Urinary bladder (tissue), 4 donors: ENCODE measurements around the gene EPHA2. TPM values are rescaled to one million over a fixed set of nuclear protein-coding genes. Genes with fewer than 3 reads are reported as not detected.

Experiments
- DNase-seq: peaks from one replicate; pipeline ENCODE4 v3.0.0-alpha.2; 2015; ENCODE audit errors: extremely low spot score
- H3K27ac ChIP-seq: one replicate; pipeline ENCODE4 v1.5.1; 2013; ENCODE audit warnings: low read depth, mild to moderate bottlenecking, moderate library complexity
- H3K36me3 ChIP-seq: one replicate; pipeline ENCODE4 v1.6.1; 2013; ENCODE audit warnings: mild to moderate bottlenecking, moderate library complexity; ENCODE audit not compliant: insufficient read depth
- H3K4me1 ChIP-seq: one replicate; pipeline ENCODE4 v1.6.1; 2013; ENCODE audit warnings: mild to moderate bottlenecking, moderate library complexity; ENCODE audit not compliant: insufficient read depth
- H3K4me3 ChIP-seq: one replicate; pipeline ENCODE4 v1.5.1; 2013; ENCODE audit warnings: low read depth, low read length
- WGBS: extraction: QIAGEN DNeasy Blood & Tissue Kit; methylation state at CpG from one replicate; pipeline ENCODE4 v1.1.7; 2013; 5-methylcytosine and 5-hydroxymethylcytosine counted together
- polyA plus RNA-seq: library from polyadenylated mRNA; stranded (reverse); fragments of 200-250 nt; gene quantifications from one replicate; pipeline ENCODE4 v1.2.3, GENCODE V29; 2013
- total RNA-seq: library from RNA; depleted of rRNA; stranded (reverse); fragments of >200 nt; gene quantifications from one replicate; pipeline ENCODE4 v1.2.3, GENCODE V29; 2014
- donor health status: healthy with polysubstance abuse.
- donor health status: healthy.

The EPHA2 gene
- total and polyA plus RNA-seq, 2 donors = 11.3 to 16.2 TPM

DNA sequence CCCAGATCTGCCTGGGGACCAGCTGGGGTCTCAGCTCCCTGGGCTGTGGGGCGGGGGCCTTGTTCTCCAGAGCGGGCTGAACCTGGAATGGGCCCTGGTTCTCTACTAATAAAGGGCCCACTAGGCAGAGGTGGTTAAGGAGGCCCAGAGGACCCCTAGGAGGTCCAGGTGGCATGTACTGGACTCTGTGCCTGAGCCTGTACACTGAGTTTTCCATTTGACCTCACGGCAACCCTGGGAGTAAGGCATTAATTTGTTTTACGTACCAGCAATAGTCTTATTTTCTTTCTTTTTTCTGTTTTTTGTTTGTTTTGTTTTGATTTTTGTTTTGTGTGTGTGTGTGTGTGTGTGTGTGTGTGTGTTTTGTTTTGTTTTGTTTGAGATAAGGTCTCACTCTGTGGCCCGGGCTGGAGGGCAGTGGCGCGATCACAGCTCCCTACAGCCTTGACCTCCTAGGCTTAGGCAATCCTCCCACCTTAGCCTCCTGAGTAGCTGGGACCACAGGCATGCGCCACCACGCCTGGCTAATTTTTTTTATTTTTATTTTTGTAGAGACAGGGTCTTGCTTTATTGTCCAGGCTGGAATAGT, 62.9 kb downstream of the EPHA2 start:
- Histone ChIP-seq H3K27ac (no peak overlapping the region), H3K4me1 (no peaks in the 10 kb centered on the region), H3K4me3 (no peak overlapping the region), H3K36me3 (no peaks in the 10 kb centered on the region)
- DNase-seq = no peak
- WGBS = 91% methylated on average over 9 of the region's 9 CpGs

DNA sequence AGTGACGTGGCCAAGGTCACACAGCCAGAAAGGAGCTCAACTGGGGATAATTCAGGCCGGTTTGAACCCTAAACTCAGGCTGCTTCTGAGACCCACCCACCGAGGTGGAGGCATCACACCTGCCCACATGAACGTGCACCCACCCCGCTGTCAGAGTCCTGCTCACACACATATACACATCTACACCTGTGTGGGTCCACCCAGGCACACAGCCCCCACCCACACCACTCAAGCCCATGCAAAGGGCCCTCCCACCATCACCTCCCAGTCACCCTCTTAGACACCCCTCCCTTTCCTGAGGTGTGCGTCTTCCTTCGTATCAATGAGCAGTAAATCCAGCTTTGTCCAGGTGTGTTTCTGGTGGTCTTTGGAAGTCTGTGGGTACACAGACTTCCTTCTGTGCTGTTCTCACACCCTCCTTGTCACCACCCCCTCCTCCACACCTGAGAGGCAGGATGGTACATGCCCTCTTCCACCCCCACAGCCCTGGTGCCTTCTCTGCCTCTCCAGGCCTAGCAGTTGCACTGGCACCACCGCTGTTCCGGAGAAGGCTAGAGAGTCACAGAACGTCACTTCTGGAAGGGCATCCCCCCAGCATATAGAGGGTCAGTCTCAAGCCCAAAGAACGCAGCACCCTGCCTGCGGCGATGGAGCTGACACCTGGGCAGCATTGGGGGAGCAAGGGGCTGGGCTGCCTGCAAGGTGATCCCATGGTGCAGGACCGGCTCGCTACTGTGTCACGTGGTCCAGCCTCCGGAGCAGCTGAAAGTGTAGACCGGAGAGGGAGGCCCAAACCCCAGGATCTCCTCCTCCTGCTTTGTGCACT, 63.6 kb downstream of the EPHA2 start:
- Histone ChIP-seq H3K36me3 (no peaks in the 10 kb centered on the region), H3K27ac (no peak overlapping the region), H3K4me1 (no peaks in the 10 kb centered on the region), H3K4me3 (no peak overlapping the region)
- 84% methylated on average over 18 of the region's 18 CpGs for WGBS
- DNase-seq = no peak

DNA sequence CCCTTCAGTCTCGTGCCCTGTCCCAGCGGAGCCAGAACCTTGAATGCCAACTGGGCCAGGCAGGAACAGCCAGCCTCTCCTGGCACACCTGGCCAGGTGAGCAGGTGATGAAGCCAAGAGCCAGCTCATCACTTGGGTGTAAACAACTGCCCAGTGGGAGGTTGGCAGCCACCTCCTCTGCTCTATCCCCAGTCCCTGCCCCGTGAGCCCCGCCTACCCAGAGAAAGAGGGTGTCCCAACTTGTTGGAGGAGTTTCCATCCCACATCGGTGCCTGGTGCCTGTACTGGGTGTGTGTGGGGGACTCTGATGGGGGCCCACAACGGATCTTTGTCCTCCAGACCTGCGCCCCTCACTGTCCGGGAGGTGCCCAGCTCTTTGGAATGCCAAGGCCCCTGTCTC, 64.6 kb downstream of the EPHA2 start:
- no peaks in the 10 kb centered on the region for H3K4me1 ChIP-seq
- 86% methylated on average over 8 of the region's 8 CpGs for WGBS
- no peaks in the 10 kb centered on the region for H3K36me3 ChIP-seq
- H3K4me3 ChIP-seq = no peak overlapping the region
- no peak overlapping the region for H3K27ac ChIP-seq
- DNase-seq = no peak

DNA sequence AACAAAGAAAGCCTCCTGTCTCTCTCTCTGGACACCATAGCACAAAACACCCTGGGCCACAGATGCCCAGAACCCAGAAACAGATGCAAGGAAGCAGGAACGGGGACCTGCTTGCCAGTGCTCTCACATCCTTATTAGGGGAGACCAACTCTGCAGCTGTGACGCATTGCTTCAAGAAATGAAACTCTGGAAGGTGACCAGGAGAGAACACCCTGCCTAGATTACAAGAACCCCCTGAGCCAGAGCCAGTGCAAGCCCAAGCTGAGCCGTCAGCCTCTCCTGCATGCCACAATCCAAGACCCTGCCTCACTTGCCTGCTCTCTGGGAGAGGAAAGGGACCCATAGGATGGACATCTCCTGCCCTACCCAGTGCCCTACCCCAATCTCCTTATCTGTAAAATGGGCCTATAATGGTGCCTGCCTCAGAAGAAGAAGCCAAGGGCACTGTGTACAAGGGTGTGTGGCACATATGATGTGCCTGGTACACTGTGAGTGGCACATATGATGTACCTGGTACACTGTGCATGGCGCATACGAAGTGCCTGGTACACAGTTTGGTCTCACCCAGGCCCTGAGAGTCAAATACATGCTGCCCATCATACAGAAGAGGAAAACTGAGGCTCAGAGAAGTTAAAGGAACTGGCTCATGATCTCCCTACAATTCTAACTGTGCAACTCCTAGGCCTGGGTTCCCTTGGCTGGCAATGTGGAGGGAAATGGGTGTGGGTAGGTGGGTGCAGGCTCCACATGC, 65.6 kb downstream of the EPHA2 start:
- WGBS = 72% methylated on average over 5 of the region's 5 CpGs
- H3K36me3 ChIP-seq = no peaks in the 10 kb centered on the region

DNA sequence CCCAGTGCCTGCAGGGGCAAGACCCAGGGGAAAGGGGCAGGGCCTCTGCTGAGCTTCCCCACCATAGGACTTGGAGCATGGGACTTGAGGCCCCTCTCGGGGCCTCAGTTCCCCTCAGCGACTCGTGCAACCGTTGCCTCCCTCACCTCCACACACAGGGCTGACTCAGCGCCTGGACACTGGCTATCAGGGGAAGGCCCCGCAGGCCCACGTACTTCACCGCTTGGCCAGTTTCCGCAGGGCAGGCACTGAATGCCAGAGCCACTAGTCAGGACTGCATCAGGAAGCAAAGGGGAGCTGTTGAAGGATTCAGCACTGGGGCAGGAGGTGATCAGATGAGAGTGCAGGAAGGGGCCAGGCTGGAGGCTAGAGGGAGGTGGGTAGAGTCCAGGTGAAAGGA, 66.9 kb downstream of the EPHA2 start:
- no peak for DNase-seq
- Histone ChIP-seq H3K4me3 (no peak overlapping the region), H3K27ac (no peak overlapping the region), H3K36me3 (no peaks in the 10 kb centered on the region), H3K4me1 (no peaks in the 10 kb centered on the region)
- WGBS = 79% methylated on average over 9 of the region's 9 CpGs

More for the DNA sequence above, 65.6 kb downstream of the EPHA2 start:
- Histone ChIP-seq H3K27ac (no peak overlapping the region), H3K4me3 (no peak overlapping the region), H3K4me1 (no peaks in the 10 kb centered on the region)
- DNase-seq = no peak

DNA sequence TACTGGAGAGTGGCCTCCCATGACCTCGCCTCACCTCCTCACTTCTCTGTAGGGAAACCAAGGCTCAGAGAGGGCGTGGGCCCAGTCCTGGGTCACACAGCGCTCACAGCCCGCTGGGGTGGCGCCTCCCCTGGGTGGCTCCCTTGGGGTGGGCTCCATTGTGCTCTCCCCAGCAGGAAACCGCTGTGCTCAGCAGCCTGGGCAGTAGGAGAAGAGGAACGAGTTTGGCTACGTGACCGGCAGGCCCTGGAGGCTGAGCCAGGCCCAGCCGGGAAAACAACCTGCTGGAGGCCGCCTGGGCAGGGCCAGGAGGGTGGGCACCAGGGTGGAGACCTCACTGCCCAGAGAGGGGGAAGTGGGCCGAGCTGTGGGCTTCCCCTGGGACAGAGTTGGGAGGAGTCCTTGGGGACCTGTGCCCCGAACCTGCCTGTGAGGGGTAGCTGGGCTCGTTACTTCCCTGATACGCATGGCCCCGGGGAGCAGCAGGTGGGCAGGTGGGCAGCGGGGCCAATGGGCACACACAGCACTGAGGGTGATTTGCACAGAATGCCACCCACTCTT, 67.4 kb downstream of the EPHA2 start:
- no peak overlapping the region for H3K27ac ChIP-seq
- no peaks in the 10 kb centered on the region for H3K4me1 ChIP-seq
- H3K4me3 ChIP-seq = no peak overlapping the region
- WGBS = 83% methylated on average over 17 of the region's 17 CpGs
- DNase-seq = no peak
- no peaks in the 10 kb centered on the region for H3K36me3 ChIP-seq

DNA sequence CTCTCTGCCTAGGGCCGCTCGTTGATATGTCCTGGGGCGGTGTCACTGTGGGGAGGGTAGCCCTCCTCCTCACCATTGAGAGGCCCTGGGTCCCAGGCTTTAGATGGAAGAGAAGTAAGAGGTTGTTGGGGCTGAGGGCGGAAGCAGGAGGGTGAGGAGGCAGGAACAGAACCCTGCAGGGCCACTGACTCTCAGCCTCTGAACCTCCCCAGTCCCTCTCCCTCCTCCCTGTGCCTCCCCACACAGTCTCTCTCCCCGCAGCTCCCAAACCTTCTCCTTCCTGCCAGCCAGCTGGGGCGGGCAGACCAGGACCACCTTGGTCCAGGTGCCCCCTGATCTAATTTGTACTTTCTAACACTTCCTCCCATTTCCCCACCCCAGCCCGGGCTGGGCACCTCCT, 68.1 kb downstream of the EPHA2 start:
- no peak overlapping the region for H3K27ac ChIP-seq
- 76% methylated on average over 7 of the region's 7 CpGs for WGBS
- no peaks in the 10 kb centered on the region for H3K4me1 ChIP-seq
- H3K36me3 ChIP-seq = no peaks in the 10 kb centered on the region
- no peak for DNase-seq
- no peak overlapping the region for H3K4me3 ChIP-seq

DNA sequence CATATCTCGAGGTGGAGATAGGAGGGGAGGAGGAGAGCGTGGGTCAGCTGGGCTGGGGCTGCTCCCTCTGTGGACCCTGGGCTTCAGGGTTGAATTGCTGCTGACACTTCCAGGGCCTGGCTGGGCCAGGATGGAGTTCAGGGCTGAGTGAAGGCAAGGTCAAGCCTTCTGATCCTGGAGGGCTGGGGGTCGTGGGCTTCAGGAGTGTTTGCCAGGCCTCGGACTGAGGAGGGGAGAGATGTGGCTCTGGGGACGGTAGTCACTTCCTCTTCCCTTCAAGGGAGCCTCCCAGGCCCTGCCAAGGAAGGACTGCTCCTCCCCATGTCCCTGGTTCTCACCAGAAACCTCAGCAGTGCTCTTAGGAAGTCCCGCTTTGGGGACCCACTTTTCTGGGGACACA, 70.3 kb downstream of the EPHA2 start:
- Histone ChIP-seq H3K27ac (no peak overlapping the region), H3K4me3 (no peak overlapping the region), H3K4me1 (no peaks in the 10 kb centered on the region), H3K36me3 (no peaks in the 10 kb centered on the region)
- DNase-seq = no peak
- 77% methylated on average over 6 of the region's 6 CpGs for WGBS

DNA sequence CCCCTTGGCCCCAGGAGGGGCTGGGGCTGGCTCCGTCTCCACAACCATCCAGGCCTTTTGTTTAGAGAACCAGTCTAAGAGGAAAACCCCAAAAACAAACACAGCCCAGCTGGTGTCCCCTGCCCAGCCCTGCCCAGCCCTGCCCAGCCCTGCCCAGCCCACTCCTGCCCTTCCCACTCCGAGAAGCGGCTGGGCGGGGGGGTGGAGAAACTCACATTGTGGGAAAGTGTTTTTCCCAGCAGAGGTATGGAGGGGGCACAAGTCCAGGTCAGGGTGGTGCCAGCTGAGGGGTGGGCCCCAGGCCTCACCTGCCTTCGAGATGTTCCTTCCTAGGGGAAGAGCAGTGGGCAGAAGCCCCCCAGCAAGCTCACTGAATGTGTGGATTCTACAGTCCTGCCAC, 72.4 kb downstream of the EPHA2 start:
- H3K4me3 ChIP-seq = no peak overlapping the region
- no peaks in the 10 kb centered on the region for H3K4me1 ChIP-seq
- no peak overlapping the region for H3K27ac ChIP-seq
- no peaks in the 10 kb centered on the region for H3K36me3 ChIP-seq
- WGBS = 89% methylated on average over 5 of the region's 5 CpGs
- DNase-seq = no peak

DNA sequence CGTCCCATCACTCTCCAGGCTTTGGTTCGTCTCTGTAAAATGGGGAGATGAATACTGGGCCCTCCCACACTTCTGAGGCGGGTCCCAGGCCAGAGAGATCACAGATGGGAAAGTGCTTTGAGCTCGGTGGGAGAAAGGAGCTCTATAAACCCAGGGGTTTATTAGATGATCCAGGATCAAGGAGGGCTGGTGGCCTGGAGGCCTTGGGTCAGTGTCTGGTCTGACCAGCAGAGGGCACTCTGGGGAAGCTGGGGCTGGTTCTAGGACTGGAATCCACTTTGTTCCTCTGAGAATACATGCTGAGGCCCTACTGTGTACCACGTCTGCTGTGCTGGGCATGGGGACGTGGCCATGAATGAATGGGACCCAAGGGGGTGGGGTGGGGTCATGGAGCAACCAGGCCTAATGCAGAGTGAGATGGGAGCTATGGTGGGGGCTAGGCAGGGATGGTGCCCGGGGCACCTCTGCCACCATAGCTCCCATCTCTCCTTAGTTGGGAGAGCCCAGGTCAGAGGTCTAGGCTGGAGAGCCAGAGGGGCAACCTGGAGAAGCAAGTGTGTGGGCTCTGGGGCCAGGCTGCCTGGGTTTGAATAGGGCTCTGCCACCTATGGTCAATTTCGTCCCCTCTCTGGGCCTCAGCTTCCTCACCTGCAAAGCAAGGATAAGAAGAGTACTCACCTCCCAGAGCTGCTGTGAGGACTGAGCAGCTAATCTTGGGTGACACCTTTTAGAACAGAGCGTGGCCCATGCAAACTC, 73.4 kb downstream of the EPHA2 start:
- no peaks in the 10 kb centered on the region for H3K36me3 ChIP-seq
- WGBS = 81% methylated on average over 9 of the region's 9 CpGs
- no peak for DNase-seq
- no peak overlapping the region for H3K4me3 ChIP-seq
- H3K4me1 ChIP-seq = no peaks in the 10 kb centered on the region
- no peak overlapping the region for H3K27ac ChIP-seq

DNA sequence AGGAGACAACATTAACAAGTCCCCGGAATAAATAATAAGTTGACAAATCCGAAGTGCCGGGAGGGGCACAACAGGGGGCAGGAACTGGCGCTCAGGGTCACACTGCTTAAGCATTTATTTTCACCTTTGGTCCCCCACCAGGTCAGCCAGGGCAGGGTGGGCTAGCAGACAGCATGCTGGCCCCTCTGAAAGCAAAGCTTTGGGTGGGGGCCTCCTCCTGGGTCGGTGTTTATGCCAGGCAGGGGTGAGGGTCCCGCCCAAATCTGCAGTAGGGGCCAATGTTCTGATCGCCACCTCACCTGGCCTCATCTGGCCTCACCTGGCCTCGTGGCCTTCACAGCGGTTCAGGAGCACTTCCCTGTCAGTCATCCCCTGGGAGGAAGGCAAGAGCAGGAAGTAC, 74.2 kb downstream of the EPHA2 start:
- no peak overlapping the region for H3K4me3 ChIP-seq
- 88% methylated on average over 9 of the region's 9 CpGs for WGBS
- H3K36me3 ChIP-seq = no peaks in the 10 kb centered on the region
- DNase-seq = no peak
- no peaks in the 10 kb centered on the region for H3K4me1 ChIP-seq
- H3K27ac ChIP-seq = no peak overlapping the region

DNA sequence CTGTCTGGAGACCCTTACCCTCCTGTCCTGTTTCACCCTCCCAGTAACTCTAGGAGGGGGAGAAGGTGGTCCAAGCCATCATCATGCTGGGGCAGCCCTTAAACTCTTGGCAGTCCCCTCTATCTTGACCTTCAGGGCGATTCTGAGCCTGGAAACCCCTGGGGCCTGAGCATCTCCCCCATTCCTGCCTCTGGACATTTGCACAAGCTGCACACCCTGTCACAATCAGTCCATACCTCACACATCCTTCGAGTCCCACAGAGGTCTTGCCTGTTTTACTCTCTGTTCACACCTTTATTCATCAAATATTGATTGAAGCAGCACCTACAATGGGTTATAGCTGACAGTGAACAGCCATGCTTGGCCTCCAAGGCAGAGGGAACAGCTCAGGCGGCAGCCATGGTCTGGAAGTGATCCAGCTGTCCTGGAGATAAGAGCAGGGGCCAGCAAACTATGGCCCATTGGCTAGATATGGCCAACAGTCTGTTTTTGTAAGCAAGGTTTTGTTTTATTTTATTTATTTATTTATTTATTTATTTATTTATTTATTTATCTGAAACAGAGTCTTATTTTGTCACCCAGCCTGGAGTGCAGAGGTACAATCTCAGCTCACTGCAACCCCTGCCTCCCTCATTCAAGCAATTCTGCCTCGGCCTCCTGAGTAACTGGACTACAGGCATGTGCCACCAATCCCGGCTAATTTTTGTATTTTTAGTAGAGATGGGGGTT, 75.3 kb downstream of the EPHA2 start:
- WGBS = 92% methylated on average over 5 of the region's 5 CpGs
- Histone ChIP-seq H3K4me1 (no peaks in the 10 kb centered on the region), H3K27ac (no peak overlapping the region), H3K4me3 (no peak overlapping the region), H3K36me3 (no peaks in the 10 kb centered on the region)
- DNase-seq = no peak
